NB4 (cell line): ENCODE measurements around the gene PGP.

Source experiments
- POLR2A ChIP-seq: IDR thresholded peaks from 2 replicates; pipeline ENCODE4 v1.6.1; 2011; ENCODE audit warnings: mild to moderate bottlenecking; ENCODE audit not compliant: insufficient read length; ENCODE audit errors: extremely low read depth
- TF ChIP-seq, protein P1 (sequence below): IDR thresholded peaks from one replicate; pipeline ENCODE4 v1.5.1; 2012; ENCODE audit warnings: low read depth, low read length

DNA sequence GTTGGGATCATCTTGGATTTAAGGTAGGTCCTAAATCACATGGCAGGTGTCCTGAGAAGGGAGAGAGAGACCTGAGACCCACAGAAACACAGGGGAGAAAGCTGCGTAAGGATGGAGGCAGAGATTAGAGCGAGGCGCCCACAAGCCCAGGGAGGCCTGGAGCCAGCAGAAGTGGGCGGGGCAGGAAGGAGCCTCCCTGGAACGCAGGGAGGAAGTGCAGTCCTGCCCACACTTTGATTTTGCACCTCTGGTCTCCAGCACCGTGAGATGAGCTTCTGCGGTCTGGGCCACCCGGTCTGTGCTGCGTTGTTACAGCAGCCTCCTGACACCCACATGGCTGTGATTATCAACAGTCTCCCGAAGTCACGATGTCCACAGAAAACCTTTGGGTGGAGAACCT, 28.0 kb upstream of the PGP start:
- TF ChIP-seq, protein P1, sequence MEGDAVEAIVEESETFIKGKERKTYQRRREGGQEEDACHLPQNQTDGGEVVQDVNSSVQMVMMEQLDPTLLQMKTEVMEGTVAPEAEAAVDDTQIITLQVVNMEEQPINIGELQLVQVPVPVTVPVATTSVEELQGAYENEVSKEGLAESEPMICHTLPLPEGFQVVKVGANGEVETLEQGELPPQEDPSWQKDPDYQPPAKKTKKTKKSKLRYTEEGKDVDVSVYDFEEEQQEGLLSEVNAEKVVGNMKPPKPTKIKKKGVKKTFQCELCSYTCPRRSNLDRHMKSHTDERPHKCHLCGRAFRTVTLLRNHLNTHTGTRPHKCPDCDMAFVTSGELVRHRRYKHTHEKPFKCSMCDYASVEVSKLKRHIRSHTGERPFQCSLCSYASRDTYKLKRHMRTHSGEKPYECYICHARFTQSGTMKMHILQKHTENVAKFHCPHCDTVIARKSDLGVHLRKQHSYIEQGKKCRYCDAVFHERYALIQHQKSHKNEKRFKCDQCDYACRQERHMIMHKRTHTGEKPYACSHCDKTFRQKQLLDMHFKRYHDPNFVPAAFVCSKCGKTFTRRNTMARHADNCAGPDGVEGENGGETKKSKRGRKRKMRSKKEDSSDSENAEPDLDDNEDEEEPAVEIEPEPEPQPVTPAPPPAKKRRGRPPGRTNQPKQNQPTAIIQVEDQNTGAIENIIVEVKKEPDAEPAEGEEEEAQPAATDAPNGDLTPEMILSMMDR: no peak
- no peak for TF ChIP-seq POLR2A
